ENCODE results near the gene SLK. TPM values are rescaled to one million over a fixed set of nuclear protein-coding genes. Genes with fewer than 3 reads are reported as not detected.

Gene SLK
- total RNA-seq, 1 donor from 2014 or later: 27.5 TPM

- H3K36me3 Mint-ChIP-seq (ENCODE audit: low read depth, unreplicated experiment): no peaks in the 10 kb centered on the region
- TF ChIP-seq CTCF (IDR thresholded peaks at IDR 0.05; ENCODE audit: insufficient read depth, low read depth, low read length): no peak
- no peak for TF ChIP-seq EZH2 (IDR thresholded peaks at IDR 0.05; ENCODE audit: insufficient read depth, low read length)
- no peaks in the 10 kb centered on the region for H3K9me3 Mint-ChIP-seq (ENCODE audit: unreplicated experiment)
- H3K4me3 Mint-ChIP-seq (ENCODE audit: unreplicated experiment): peak overlapping the region; percentile 97
- peak overlapping the region; percentile 94 for H3K4me2 ChIP-seq (ENCODE audit: low read length)
- peaks cover 65% of the 10 kb centered on the region for H3K79me2 ChIP-seq (ENCODE audit: insufficient read depth, low read length)
- peaks cover 13% of the 10 kb centered on the region for H3K4me1 Mint-ChIP-seq (ENCODE audit: low read depth, unreplicated experiment)
- no peaks in the 10 kb centered on the region for H3K9me3 ChIP-seq (ENCODE audit: insufficient read depth, low read depth, low read length)
- no peak for FAIRE-seq
- no peak overlapping the region for H3K27ac ChIP-seq (ENCODE audit: low read depth, low read length)
- H3K36me3 ChIP-seq (ENCODE audit: insufficient read depth, low read length): no peaks in the 10 kb centered on the region
- no peaks in the 10 kb centered on the region for H3K27me3 Mint-ChIP-seq (ENCODE audit: low read depth, unreplicated experiment)
- H2AFZ ChIP-seq (ENCODE audit: low read depth, low read length): no peak overlapping the region
- H3K27ac Mint-ChIP-seq (ENCODE audit: unreplicated experiment): no peak overlapping the region
- H3K4me1 ChIP-seq (ENCODE audit: insufficient read depth, low read length): peaks cover 9% of the 10 kb centered on the region
- H3K9ac ChIP-seq (ENCODE audit: low read length): peak overlapping the region; percentile 96
- H3K27me3 ChIP-seq (ENCODE audit: insufficient read depth, low read length): no peaks in the 10 kb centered on the region
- DNase-seq (ENCODE audit: low read depth): no peak
- H3K4me3 ChIP-seq (ENCODE audit: insufficient read depth, low read depth, low read length): peak overlapping the region; percentile 99
- H4K20me1 ChIP-seq (ENCODE audit: insufficient read depth, low read length): peaks cover 44% of the 10 kb centered on the region
Observed at GRCh38 chr10:103968441-103969391, 1.8 kb downstream of the SLK start.

- Histone ChIP-seq H3K4me3 (ENCODE audit: insufficient read depth, low read depth, low read length) (peak overlapping the region; percentile 99), H3K27ac (ENCODE audit: low read depth, low read length) (no peak overlapping the region), H3K79me2 (ENCODE audit: insufficient read depth, low read length) (peaks cover 70% of the 10 kb centered on the region), H3K27me3 (ENCODE audit: insufficient read depth, low read length) (no peaks in the 10 kb centered on the region), H3K36me3 (ENCODE audit: insufficient read depth, low read length) (no peaks in the 10 kb centered on the region), H3K4me1 (ENCODE audit: insufficient read depth, low read length) (peaks cover 9% of the 10 kb centered on the region), H3K9ac (ENCODE audit: low read length) (peak overlapping the region; percentile 59), H4K20me1 (ENCODE audit: insufficient read depth, low read length) (peaks cover 47% of the 10 kb centered on the region), H3K4me2 (ENCODE audit: low read length) (peak overlapping the region; percentile 94), H3K9me3 (ENCODE audit: insufficient read depth, low read depth, low read length) (no peaks in the 10 kb centered on the region), H2AFZ (ENCODE audit: low read depth, low read length) (no peak overlapping the region)
- Mint-ChIP-seq H3K9me3 (ENCODE audit: unreplicated experiment) (no peaks in the 10 kb centered on the region), H3K4me1 (ENCODE audit: low read depth, unreplicated experiment) (peaks cover 13% of the 10 kb centered on the region), H3K4me3 (ENCODE audit: unreplicated experiment) (peak overlapping the region; percentile 79), H3K36me3 (ENCODE audit: low read depth, unreplicated experiment) (no peaks in the 10 kb centered on the region), H3K27ac (ENCODE audit: unreplicated experiment) (no peak overlapping the region), H3K27me3 (ENCODE audit: low read depth, unreplicated experiment) (no peaks in the 10 kb centered on the region)
- FAIRE-seq: no peak
- no peak for DNase-seq (ENCODE audit: low read depth)
- TF ChIP-seq CTCF (IDR thresholded peaks at IDR 0.05; ENCODE audit: insufficient read depth, low read depth, low read length): no peak
- TF ChIP-seq EZH2 (IDR thresholded peaks at IDR 0.05; ENCODE audit: insufficient read depth, low read length): no peak
Observed at GRCh38 chr10:103969436-103969835, 2.5 kb downstream of the SLK start.
